Muscle layer of duodenum (tissue), 2 donors: ENCODE results near the gene UBE4A.
A peak's percentile ranks its signal among the peaks of the same experiment; 100 is the strongest.

Experiments
- H3K27ac ChIP-seq: one replicate; pipeline ENCODE4 v1.7.0; 2013; ENCODE audit warnings: mild to moderate bottlenecking, low read length
- H3K27me3 ChIP-seq: one replicate; pipeline ENCODE4 v1.7.0; 2013; ENCODE audit warnings: low read depth, mild to moderate bottlenecking, control low read depth, low read length
- H3K36me3 ChIP-seq, 2 donors: one replicate each; pipeline ENCODE4 v1.7.0; 2013; ENCODE audit warnings: low read length in 2 of 2, control low read depth in 1 of 2, mild to moderate bottlenecking in 1 of 2; ENCODE audit not compliant: insufficient read depth in 2 of 2, control insufficient read depth in 1 of 2
- H3K4me1 ChIP-seq, 2 donors: one replicate each; pipeline ENCODE4 v1.7.0; 2013; ENCODE audit warnings: low read length in 2 of 2, mild to moderate bottlenecking in 2 of 2, control low read depth in 1 of 2, moderate library complexity in 1 of 2; ENCODE audit not compliant: insufficient read depth in 2 of 2, control insufficient read depth in 1 of 2
- H3K4me3 ChIP-seq, 2 donors: one replicate each; pipeline ENCODE4 v1.7.0; 2013; ENCODE audit warnings: low read length in 2 of 2, low read depth in 1 of 2, mild to moderate bottlenecking in 1 of 2
- H3K9me3 ChIP-seq, 2 donors: one replicate each; pipeline ENCODE4 v1.7.0; 2013; ENCODE audit warnings: low read length in 2 of 2, control low read depth in 1 of 2, mild to moderate bottlenecking in 1 of 2; ENCODE audit not compliant: control insufficient read depth in 1 of 2
- donor health status: healthy.

UBE4A gene

GRCh38 chr11:118374729-118375128 is 15.3 kb downstream of the UBE4A start:
- Histone ChIP-seq H3K4me3 (no peak overlapping the region), H3K27me3 (no peaks in the 10 kb centered on the region), H3K9me3 (no peaks in the 10 kb centered on the region), H3K4me1 (no peaks in the 10 kb centered on the region), H3K27ac (no peak overlapping the region), H3K36me3 (peaks cover 76 to 92% of the 10 kb centered on the region in 2 donors)

GRCh38 chr11:118375978-118376377 is 16.6 kb downstream of the UBE4A start:
- Histone ChIP-seq H3K9me3 (no peaks in the 10 kb centered on the region), H3K27me3 (no peaks in the 10 kb centered on the region), H3K4me3 (no peak overlapping the region), H3K27ac (no peak overlapping the region), H3K4me1 (no peaks in the 10 kb centered on the region), H3K36me3 (peaks cover 73 to 91% of the 10 kb centered on the region in 2 donors)

GRCh38 chr11:118379497-118379896 is 20.1 kb downstream of the UBE4A start:
- Histone ChIP-seq H3K4me3 (no peak overlapping the region), H3K27ac (no peak overlapping the region), H3K4me1 (no peaks in the 10 kb centered on the region), H3K9me3 (no peaks in the 10 kb centered on the region), H3K36me3 (peaks cover 72 to 90% of the 10 kb centered on the region in 2 donors), H3K27me3 (no peaks in the 10 kb centered on the region)

GRCh38 chr11:118380571-118380970 is 21.2 kb downstream of the UBE4A start:
- Histone ChIP-seq H3K4me1 (no peaks in the 10 kb centered on the region), H3K27ac (no peak overlapping the region), H3K9me3 (no peaks in the 10 kb centered on the region), H3K36me3 (peaks cover 76 to 92% of the 10 kb centered on the region in 2 donors), H3K27me3 (no peaks in the 10 kb centered on the region), H3K4me3 (no peak overlapping the region)

- no peaks in the 10 kb centered on the region for H3K27me3 ChIP-seq
- peaks cover 86 to 94% of the 10 kb centered on the region in 2 donors for H3K36me3 ChIP-seq
- H3K4me1 ChIP-seq, result no peaks in the 10 kb centered on the region
- H3K9me3 ChIP-seq, result no peaks in the 10 kb centered on the region
- no peak overlapping the region for H3K4me3 ChIP-seq
- no peak overlapping the region for H3K27ac ChIP-seq
Observed at GRCh38 chr11:118382954-118383353, 23.6 kb downstream of the UBE4A start.

GRCh38 chr11:118383657-118384056 is 24.3 kb downstream of the UBE4A start:
- H3K27ac ChIP-seq, result no peak overlapping the region
- H3K4me3 ChIP-seq, result no peak overlapping the region
- no peaks in the 10 kb centered on the region for H3K27me3 ChIP-seq
- H3K36me3 ChIP-seq, result peaks cover 80 to 97% of the 10 kb centered on the region in 2 donors
- H3K4me1 ChIP-seq, result no peaks in the 10 kb centered on the region
- no peaks in the 10 kb centered on the region for H3K9me3 ChIP-seq

- Histone ChIP-seq H3K36me3 (peaks cover 31 to 59% of the 10 kb centered on the region in 2 donors), H3K27me3 (no peaks in the 10 kb centered on the region), H3K27ac (no peak overlapping the region), H3K9me3 (no peaks in the 10 kb centered on the region), H3K4me1 (no peaks in the 10 kb centered on the region), H3K4me3 (no peak overlapping the region)
Observed at GRCh38 chr11:118396097-118396501, 36.7 kb downstream of the UBE4A start.

- Histone ChIP-seq H3K4me3 (no peak overlapping the region), H3K27ac (no peak overlapping the region), H3K36me3 (peaks cover 26 to 53% of the 10 kb centered on the region in 2 donors), H3K27me3 (no peaks in the 10 kb centered on the region), H3K4me1 (peaks cover 0 to 4% of the 10 kb centered on the region in 2 donors), H3K9me3 (no peaks in the 10 kb centered on the region)
Observed at GRCh38 chr11:118397448-118397847, 38.0 kb downstream of the UBE4A start.

GRCh38 chr11:118398791-118399559 is 39.6 kb downstream of the UBE4A start:
- Histone ChIP-seq H3K27me3 (no peaks in the 10 kb centered on the region), H3K4me3 (no peak overlapping the region), H3K4me1 (peaks cover 0 to 19% of the 10 kb centered on the region in 2 donors)

GRCh38 chr11:118401151-118401879 is 41.9 kb downstream of the UBE4A start, which contains the start of gene ATP5MG:
ATP5MG (plus strand) TSS chr11:118401606; CDS start chr11:118401666, 60 bp downstream.
- Histone ChIP-seq H3K9me3 (no peaks in the 10 kb centered on the region), H3K4me3 (peak within 1 kb of the TSS; percentile 85 to 100), H3K4me1 (peaks cover 0 to 30% of the 10 kb centered on the region in 2 donors), H3K27me3 (no peaks in the 10 kb centered on the region), H3K27ac (peak within 1 kb of the TSS; percentile 95), H3K36me3 (peaks cover 12 to 25% of the 10 kb centered on the region in 2 donors)

More at GRCh38 chr11:118398791-118399559, 39.6 kb downstream of the UBE4A start:
- Histone ChIP-seq H3K36me3 (peaks cover 21 to 40% of the 10 kb centered on the region in 2 donors), H3K27ac (peak overlapping the region; percentile 61), H3K9me3 (no peaks in the 10 kb centered on the region)

- H3K27ac ChIP-seq, result peak overlapping the region; percentile 95
- no peaks in the 10 kb centered on the region for H3K27me3 ChIP-seq
- peak overlapping the region; percentile 85 to 100 for H3K4me3 ChIP-seq
- H3K36me3 ChIP-seq, result peaks cover 13 to 19% of the 10 kb centered on the region in 2 donors
- no peaks in the 10 kb centered on the region for H3K9me3 ChIP-seq
- peaks cover 0 to 36% of the 10 kb centered on the region in 2 donors for H3K4me1 ChIP-seq
Observed at GRCh38 chr11:118401880-118402590, 42.6 kb downstream of the UBE4A start.
